GM15510 (cell line): ENCODE results near the gene ERICH4.

Experiments used
- POLR2A ChIP-seq: IDR thresholded peaks from 3 replicates; pipeline ENCODE4 v1.6.1; 2011; ENCODE audit warnings: borderline replicate concordance; ENCODE audit not compliant: insufficient read length; ENCODE audit errors: extremely low read depth

ERICH4 gene

GRCh38 chr19:41479757-41480191, 36.8 kb downstream of the ERICH4 start:
- no peak for TF ChIP-seq POLR2A

GRCh38 chr19:41480336-41480735, 37.4 kb downstream of the ERICH4 start:
- no peak for TF ChIP-seq POLR2A

- TF ChIP-seq POLR2A = no peak
Measured at GRCh38 chr19:41484822-41485221, 41.9 kb downstream of the ERICH4 start.

- no peak for TF ChIP-seq POLR2A
Measured at GRCh38 chr19:41492843-41493242, 49.9 kb downstream of the ERICH4 start.
